IPS DF 6.9 (cell line): ENCODE measurements around the gene DET1.
"Not testable (repeated sequence)": the region's sequence is repeated elsewhere in the genome, so short reads cannot be mapped to it uniquely, and the experiment has no call there.

Experiments used
- DNase-seq: peaks from one replicate; pipeline ENCODE4 v3.0.0-alpha.2; 2013; ENCODE audit warnings: low read depth, low spot score
- H3K27ac ChIP-seq: one replicate; pipeline ENCODE4 v1.5.1; 2013; ENCODE audit warnings: low read length, control low read depth
- H3K27me3 ChIP-seq: 2 replicates; pipeline ENCODE4 v1.6.1; 2013; ENCODE audit warnings: mild to moderate bottlenecking, low read length; ENCODE audit not compliant: control insufficient read depth, insufficient read depth
- H3K36me3 ChIP-seq: 2 replicates; pipeline ENCODE4 v1.6.1; 2013; ENCODE audit warnings: low read length; ENCODE audit not compliant: control insufficient read depth, insufficient read depth
- H3K4me1 ChIP-seq: 2 replicates; pipeline ENCODE4 v1.6.1; 2013; ENCODE audit warnings: low read length; ENCODE audit not compliant: control insufficient read depth, insufficient read depth
- H3K4me3 ChIP-seq: 2 replicates; pipeline ENCODE4 v1.5.1; 2013; ENCODE audit warnings: mild to moderate bottlenecking, low read length
- H3K9me3 ChIP-seq: 2 replicates; pipeline ENCODE4 v1.6.1; 2013; ENCODE audit warnings: low read length, inconsistent platforms; ENCODE audit not compliant: control insufficient read depth, insufficient read depth
- WGBS: extraction: QIAGEN DNeasy Blood & Tissue Kit; methylation state at CpG from one replicate; pipeline ENCODE4 v1.1.7; 2013; ENCODE audit warnings: mixed read lengths, missing lambda C conversion rate; ENCODE audit not compliant: insufficient read length, insufficient coverage; 5-methylcytosine and 5-hydroxymethylcytosine counted together

The DET1 gene

DNA sequence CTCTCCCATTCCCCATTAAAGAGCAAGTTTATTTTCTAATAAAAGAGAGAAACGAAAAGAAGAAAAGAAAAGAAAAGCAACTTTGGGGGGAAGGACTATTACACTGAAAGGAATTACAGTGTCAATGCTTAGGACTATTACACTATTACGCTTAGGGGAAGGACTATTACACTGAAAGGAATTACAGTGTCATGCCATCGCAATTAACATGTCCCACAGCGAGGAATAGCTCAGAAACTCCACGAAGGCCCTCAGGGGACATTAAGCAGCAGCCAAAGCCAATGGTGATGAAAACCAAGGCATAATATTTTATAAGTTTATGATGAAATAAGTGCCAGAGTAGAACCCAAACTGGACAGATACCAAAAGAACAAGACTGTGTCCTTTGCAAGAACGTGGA lies 22.1 kb upstream of the DET1 start:
- DNase-seq = no peak
- H3K4me1 ChIP-seq = no peaks in the 10 kb centered on the region
- H3K4me3 ChIP-seq = no peak overlapping the region
- H3K27ac ChIP-seq = no peak overlapping the region
- no peaks in the 10 kb centered on the region for H3K9me3 ChIP-seq
- no CpG with 5 or more reads among the region's 6 CpGs for WGBS
- no peaks in the 10 kb centered on the region for H3K36me3 ChIP-seq
- no peaks in the 10 kb centered on the region for H3K27me3 ChIP-seq

DNA sequence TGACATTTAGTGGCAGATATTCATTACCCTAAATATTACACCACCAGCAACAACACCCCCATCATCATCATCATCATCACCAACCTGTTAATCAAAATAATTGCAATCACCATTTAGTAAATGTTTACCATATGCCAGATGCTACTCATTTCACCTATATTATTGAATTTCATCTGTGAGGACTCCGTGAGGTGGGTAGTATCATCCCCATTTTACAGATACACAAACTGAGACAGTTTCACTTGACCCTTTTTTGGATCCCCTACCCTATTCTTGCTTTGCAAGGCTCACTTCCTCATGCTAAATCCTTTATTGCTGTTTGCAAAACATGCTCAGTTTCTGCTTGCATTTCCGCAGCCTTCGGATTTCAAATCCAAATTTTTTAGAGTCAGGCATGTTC lies 18.3 kb upstream of the DET1 start:
- Histone ChIP-seq H3K27ac (no peak overlapping the region), H3K4me3 (no peak overlapping the region), H3K9me3 (no peaks in the 10 kb centered on the region), H3K4me1 (no peaks in the 10 kb centered on the region), H3K36me3 (no peaks in the 10 kb centered on the region), H3K27me3 (no peaks in the 10 kb centered on the region)
- no peak for DNase-seq
- WGBS = no CpG with 5 or more reads among the region's 3 CpGs

DNA sequence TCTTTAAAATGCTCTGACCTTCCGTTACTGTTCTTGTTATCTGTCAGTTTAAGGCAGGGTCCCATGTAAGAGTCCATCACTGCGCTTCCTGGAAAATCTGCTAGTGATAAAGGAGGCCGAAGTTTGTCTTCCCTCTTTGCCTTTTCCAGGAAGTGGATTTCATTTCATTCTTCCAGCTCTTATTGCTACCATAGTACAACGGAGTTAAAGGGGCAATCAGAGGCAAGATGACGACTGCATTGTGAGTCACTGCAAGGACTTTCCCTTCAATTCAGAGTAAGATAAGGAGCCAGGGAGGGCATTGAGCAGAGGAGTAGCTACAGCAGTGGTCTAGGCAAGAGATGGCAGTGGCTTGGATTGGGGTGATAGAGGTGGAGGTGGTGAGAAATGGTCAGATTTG lies 17.2 kb upstream of the DET1 start:
- Histone ChIP-seq H3K27me3 (no peaks in the 10 kb centered on the region), H3K4me1 (no peaks in the 10 kb centered on the region), H3K4me3 (no peak overlapping the region), H3K36me3 (no peaks in the 10 kb centered on the region), H3K27ac (no peak overlapping the region), H3K9me3 (no peaks in the 10 kb centered on the region)
- no CpG with 5 or more reads among the region's 5 CpGs for WGBS
- DNase-seq = no peak

DNA sequence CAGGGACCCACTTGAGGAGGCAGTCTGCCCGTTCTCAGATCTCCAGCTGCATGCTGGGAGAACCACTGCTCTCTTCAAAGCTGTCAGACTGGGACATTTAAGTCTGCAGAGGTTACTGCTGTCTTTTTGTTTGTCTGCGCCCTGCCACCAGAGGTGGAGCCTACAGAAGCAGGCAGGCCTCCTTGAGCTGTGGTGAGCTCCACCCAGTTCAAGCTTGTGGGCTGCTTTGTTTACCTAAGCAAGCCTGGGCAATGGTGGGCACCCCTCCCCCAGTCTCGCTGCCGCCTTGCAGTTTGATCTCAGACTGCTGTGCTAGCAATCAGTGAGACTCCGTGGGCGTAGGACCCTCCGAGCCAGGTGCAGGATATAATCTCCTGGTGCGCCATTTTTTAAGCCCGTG lies 13.1 kb upstream of the DET1 start:
- not testable (repeated sequence) for H3K9me3 ChIP-seq, H3K36me3 ChIP-seq, H3K27me3 ChIP-seq, H3K4me3 ChIP-seq, DNase-seq, H3K27ac ChIP-seq, H3K4me1 ChIP-seq
- WGBS = no CpG with 5 or more reads among the region's 9 CpGs

DNA sequence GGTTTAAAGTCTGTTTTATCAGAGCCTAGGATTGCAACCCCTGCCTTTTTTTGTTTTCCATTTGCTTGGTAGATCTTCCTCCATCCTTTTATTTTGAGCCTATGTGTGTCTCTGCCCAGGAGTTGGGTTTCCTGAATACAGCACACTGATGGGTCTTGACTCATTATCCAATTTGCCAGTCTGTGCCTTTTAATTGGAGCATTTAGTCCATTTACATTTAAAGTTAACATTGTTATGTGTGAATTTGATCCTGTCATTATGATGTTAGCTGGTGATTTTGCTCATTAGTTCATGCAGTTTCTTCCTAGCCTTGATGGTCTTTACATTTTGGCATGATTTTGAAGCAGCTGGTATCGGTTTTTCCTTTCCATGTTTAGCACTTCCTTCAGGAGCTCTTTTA lies 11.5 kb upstream of the DET1 start:
- not testable (repeated sequence) for H3K27me3 ChIP-seq, H3K4me1 ChIP-seq, H3K36me3 ChIP-seq, H3K4me3 ChIP-seq, DNase-seq, H3K27ac ChIP-seq, H3K9me3 ChIP-seq
- no CpG with 5 or more reads among the region's 1 CpG for WGBS

DNA sequence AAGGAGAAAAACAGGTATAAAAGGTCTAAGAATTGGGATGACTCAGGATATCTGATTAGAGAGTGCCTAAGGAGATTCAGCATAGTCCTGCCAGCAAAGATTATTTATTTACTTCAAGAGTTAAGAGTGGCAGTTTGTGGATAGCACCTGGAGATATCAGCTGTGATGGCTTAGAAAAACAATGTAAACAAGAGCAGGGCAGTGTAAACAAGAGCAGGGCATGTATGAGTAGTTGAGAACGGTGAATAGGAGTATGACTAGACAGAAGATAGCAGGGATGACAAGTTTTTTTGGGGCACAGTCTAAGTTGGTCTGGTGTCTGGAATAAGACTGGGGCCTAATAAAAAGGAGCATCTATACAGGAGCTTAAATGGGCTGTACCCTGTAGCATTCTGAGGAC lies 1.5 kb upstream of the DET1 start:
- not testable (repeated sequence) for H3K4me1 ChIP-seq, H3K27me3 ChIP-seq, DNase-seq, H3K27ac ChIP-seq, H3K9me3 ChIP-seq, H3K36me3 ChIP-seq, H3K4me3 ChIP-seq
- WGBS = no CpG with 5 or more reads among the region's 1 CpG

DNA sequence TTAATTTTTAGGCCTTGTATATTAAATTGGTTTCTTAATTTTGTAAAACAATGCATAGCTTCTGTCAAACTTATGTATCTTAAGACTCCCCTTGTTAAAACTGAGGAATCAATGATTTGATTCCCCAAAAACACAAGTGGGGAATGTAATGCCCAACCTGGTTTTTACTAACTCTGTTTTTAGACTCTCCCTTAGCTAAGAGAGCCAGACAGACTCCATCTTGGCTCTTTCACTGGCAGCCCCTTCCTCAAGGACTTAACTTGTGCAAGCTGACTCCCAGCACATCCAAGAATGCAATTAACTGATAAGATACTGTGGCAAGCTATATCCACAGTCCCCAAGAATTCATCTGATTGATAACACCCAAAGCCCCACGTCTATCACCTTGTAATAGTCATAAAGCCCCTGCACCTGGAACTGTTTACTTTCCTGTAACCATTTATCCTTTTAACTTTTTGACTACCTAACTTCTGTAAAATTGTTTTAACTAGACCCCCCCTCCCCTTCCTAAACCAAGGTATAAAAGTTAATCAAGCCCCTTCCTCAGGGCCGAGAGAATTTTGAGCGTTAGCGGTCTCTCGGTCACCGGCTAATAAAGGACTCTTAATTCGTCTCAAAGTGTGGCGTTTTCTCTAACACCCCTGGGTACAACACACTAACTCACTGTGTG lies 768 bp downstream of the DET1 start:
- not testable (repeated sequence) for H3K27me3 ChIP-seq, H3K36me3 ChIP-seq, H3K4me1 ChIP-seq, DNase-seq, H3K9me3 ChIP-seq, H3K27ac ChIP-seq
- peak overlapping the region; percentile 71; the same call in 1 of the 2 replicates for H3K4me3 ChIP-seq
- no CpG with 5 or more reads among the region's 8 CpGs for WGBS

DNA sequence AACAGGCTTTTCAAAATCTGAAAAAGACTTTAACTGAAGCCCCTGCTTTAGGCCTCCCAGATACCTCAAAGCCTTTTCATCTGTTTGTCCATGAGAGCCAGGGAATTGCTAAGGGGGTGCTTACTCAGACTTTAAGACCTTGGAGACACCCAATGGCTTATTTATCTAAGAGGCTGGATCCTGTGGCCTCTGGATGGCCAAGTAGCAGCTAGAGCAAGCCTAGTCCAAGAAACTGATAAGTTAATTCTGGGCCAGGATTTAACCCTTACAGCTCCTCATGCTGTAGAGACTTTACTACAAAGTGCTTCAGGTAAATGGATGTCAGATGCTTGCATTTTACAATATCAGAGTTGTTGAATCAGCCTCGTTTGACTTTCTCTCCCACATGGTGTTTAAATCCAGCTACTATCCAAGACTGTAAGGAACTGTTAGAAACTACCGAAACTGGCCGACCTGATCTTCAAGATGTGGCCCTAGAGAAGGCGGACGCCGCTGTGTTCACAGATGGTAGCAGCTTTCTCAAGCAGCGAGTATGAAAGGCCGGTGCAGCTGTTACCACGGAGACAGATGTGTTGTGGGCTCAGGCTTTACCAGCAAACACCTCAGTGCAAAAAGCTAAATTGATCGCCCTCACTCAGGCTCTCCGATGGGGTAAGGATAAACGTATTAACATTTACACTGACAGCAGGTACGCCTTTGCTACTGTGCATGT lies 3.3 kb downstream of the DET1 start:
- Histone ChIP-seq H3K27ac (no peak overlapping the region), H3K4me1 (peaks cover 6% of the 10 kb centered on the region), H3K9me3 (no peaks in the 10 kb centered on the region), H3K36me3 (no peaks in the 10 kb centered on the region), H3K27me3 (no peaks in the 10 kb centered on the region), H3K4me3 (no peak overlapping the region)
- WGBS = no CpG with 5 or more reads among the region's 13 CpGs
- no peak for DNase-seq

DNA sequence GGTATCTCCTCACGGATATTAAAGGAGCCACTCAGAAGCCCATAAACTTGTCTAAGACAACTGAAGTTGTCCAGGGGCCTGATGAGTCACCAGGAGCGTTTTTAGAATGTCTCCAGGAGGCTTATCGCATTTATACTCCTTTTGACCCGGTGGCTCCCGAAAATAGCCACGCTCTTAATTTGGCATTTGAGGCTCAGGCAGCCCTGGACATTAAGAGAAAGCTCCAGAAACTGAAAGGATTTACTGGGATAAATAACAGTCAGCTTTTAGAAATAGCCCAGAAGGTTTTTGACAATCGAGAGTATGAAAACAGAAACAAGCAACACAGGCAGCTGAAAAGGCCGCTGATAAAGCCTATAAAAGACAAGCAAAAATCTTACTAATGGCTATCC lies 4.1 kb downstream of the DET1 start:
- no peak for DNase-seq
- Histone ChIP-seq H3K4me1 (peaks cover 6% of the 10 kb centered on the region; the same call in 1 of the 2 replicates), H3K9me3 (no peaks in the 10 kb centered on the region), H3K27ac (no peak overlapping the region), H3K4me3 (no peak overlapping the region), H3K27me3 (no peaks in the 10 kb centered on the region), H3K36me3 (no peaks in the 10 kb centered on the region)
- WGBS = no CpG with 5 or more reads among the region's 8 CpGs

DNA sequence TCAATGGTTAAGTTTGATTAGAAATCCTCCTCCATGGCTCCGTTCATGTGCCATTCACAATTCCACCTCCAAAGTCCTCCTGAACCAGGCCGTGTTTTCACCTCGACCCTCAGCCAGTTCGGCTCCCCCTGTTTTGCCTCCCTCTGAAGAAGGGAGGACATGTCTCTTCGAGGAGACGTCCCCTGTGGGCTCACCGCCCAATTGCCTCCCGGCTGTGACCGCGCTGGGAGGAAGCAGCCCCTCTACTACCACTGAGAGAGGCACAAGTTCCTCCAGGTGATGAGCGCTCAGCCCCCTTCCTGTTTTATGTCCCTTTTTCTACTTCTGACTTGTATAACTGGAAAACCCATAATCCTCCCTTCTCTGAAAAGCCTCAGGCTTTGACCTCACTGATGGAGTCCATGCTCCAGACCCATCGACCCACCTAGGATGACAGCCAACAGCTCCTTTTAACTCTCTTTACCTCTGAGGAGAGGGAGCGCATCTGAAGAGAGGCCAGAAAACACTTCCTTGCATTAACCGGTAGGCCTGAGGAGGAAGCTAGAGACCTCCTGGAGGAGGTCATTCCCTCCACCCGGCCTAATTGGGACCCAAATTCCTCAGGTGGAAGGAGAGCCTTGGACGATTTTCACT lies 4.7 kb downstream of the DET1 start:
- peaks cover 6% of the 10 kb centered on the region; the same call in 1 of the 2 replicates for H3K4me1 ChIP-seq
- H3K27me3 ChIP-seq = no peaks in the 10 kb centered on the region
- no peak for DNase-seq
- no peaks in the 10 kb centered on the region for H3K36me3 ChIP-seq
- H3K4me3 ChIP-seq = no peak overlapping the region
- H3K27ac ChIP-seq = no peak overlapping the region
- no peaks in the 10 kb centered on the region for H3K9me3 ChIP-seq
- no CpG with 5 or more reads among the region's 16 CpGs for WGBS
